GM12878 (cell line): Measurements from ENCODE around the gene ZNF416. TPM values are rescaled to one million over a fixed set of nuclear protein-coding genes. Genes with fewer than 3 reads are reported as not detected.

Experiments used
- ATAC-seq: fragments of 200-7000 bp; cut with Tn5 transposase; 3 replicates; pipeline ENCODE4 v1.9.1; 2020; ENCODE audit warnings: mild to moderate bottlenecking, moderate library complexity
- BruUV-seq: library from RNA; stranded (reverse); fragments of 400-500 nt; replicated peaks from 2 replicates; lab custom pipeline; 2021; lab: Mats Ljungman, UMichigan
- CTCF ChIA-PET: fragments of 300-600 bp; sonication (Branson Sonifier 250); formaldehyde crosslinking; extraction: SDS; loops from one replicate; lab custom pipeline; 2021; ENCODE audit warnings: inconsistent platforms; lab: Yijun Ruan, JAX
- POLR2A ChIA-PET: fragments of 350-600 bp; formaldehyde crosslinking; extraction: SDS; loops from one replicate; lab custom pipeline; 2021; ENCODE audit warnings: inconsistent platforms; lab: Charles Lee
- RAD21 ChIA-PET: fragments of 300-600 bp; sonication (Branson Sonifier 250); formaldehyde crosslinking; loops from one replicate; lab custom pipeline; 2023; ENCODE audit warnings: antibody characterized with exemption; ENCODE audit not compliant: unreplicated experiment; lab: Charles Lee
- SMC1A ChIA-PET: fragments of 300-600 bp; sonication (Branson Sonifier 250); formaldehyde crosslinking; loops from one replicate; lab custom pipeline; 2023; ENCODE audit not compliant: unreplicated experiment, uncharacterized antibody; lab: Charles Lee
- DNase-seq: peaks from one replicate; pipeline ENCODE4 v3.0.0-alpha.2; 2011; ENCODE audit warnings: low read depth, low spot score
- FAIRE-seq: peaks from 3 replicates; lab custom pipeline; 2011; peaks lifted over from hg19 to GRCh38; lab: Jason Lieb, UNC
- H2AFZ ChIP-seq: 2 replicates; pipeline ENCODE4 v1.6.0; 2011; ENCODE audit warnings: low read depth, low read length, control low read depth; ENCODE audit not compliant: control insufficient read depth
- H3K27ac ChIP-seq: 2 replicates; pipeline ENCODE4 v1.5.1; 2011; ENCODE audit warnings: control low read depth; ENCODE audit not compliant: control insufficient read depth, insufficient read depth
- H3K27me3 ChIP-seq, 2 experiments: replicated peaks in 1 of 2; 2 replicates each; pipeline versions ENCODE4 v1.6.0 to v1.6.1; 2011; ENCODE audit warnings: low read length in 1 of 2; ENCODE audit not compliant: control insufficient read depth in 2 of 2, insufficient read depth in 2 of 2
- H3K36me3 ChIP-seq, 2 experiments: 2 replicates each; pipeline ENCODE4 v1.5.1; 2011; ENCODE audit warnings: low read length in 1 of 2; ENCODE audit not compliant: control insufficient read depth in 2 of 2, insufficient read depth in 2 of 2
- H3K4me1 ChIP-seq: 2 replicates; pipeline ENCODE4 v1.6.1; 2011; ENCODE audit warnings: mild to moderate bottlenecking, low read length, moderate library complexity, mixed read lengths; ENCODE audit not compliant: control insufficient read depth, insufficient read depth
- H3K4me2 ChIP-seq: 2 replicates; pipeline ENCODE4 v1.6.0; 2011; ENCODE audit warnings: control low read depth; ENCODE audit not compliant: control insufficient read depth, insufficient read depth
- H3K4me3 ChIP-seq: fragments of 200-600 bp; sonication (generic); 2 replicates; pipeline ENCODE4 v1.5.1; 2016
- H3K79me2 ChIP-seq: 2 replicates; pipeline ENCODE4 v1.6.0; 2011; ENCODE audit warnings: low read length; ENCODE audit not compliant: control insufficient read depth, insufficient read depth
- H3K9ac ChIP-seq: 2 replicates; pipeline ENCODE4 v1.8.0; 2011; ENCODE audit warnings: low read length, control low read depth, mixed read lengths; ENCODE audit not compliant: control insufficient read depth, insufficient read depth
- H3K9me3 ChIP-seq: replicated peaks from 3 replicates; pipeline ENCODE4 v1.5.1; 2011; ENCODE audit warnings: mild to moderate bottlenecking, low read length; ENCODE audit not compliant: control insufficient read depth, insufficient read depth
- H4K20me1 ChIP-seq: 2 replicates; pipeline ENCODE4 v1.6.0; 2011; ENCODE audit not compliant: control insufficient read depth, insufficient read depth
- CHD1 ChIP-seq: IDR thresholded peaks from 2 replicates; pipeline ENCODE4 v1.6.1; 2012; ENCODE audit warnings: low read depth, low read length, improper control_type of control experiment
- EED ChIP-seq: sonication (generic); IDR thresholded peaks from 2 replicates; pipeline ENCODE4 v1.6.1; 2016; ENCODE audit warnings: antibody characterized with exemption, low read depth
- FOXK2 ChIP-seq: fragments of 450-650 bp; IDR thresholded peaks from 2 replicates; pipeline ENCODE4 v1.6.1; 2017; ENCODE audit warnings: mild to moderate bottlenecking, moderate library complexity
- KLF5 ChIP-seq: fragments of 450-650 bp; IDR thresholded peaks from 2 replicates; pipeline ENCODE4 v1.6.1; 2014; ENCODE audit warnings: mild to moderate bottlenecking; ENCODE audit not compliant: partially characterized antibody
- PML ChIP-seq: IDR thresholded peaks from 2 replicates; pipeline ENCODE4 v1.6.1; 2012; ENCODE audit warnings: low read length, inconsistent platforms
- POLR2AphosphoS2 ChIP-seq: IDR thresholded peaks from 2 replicates; pipeline ENCODE4 v1.6.1; 2011; ENCODE audit warnings: low read depth, mild to moderate bottlenecking, low read length, improper control_type of control experiment, moderate library complexity
- RAD21 ChIP-seq: IDR thresholded peaks from 2 replicates; pipeline ENCODE4 v1.6.1; 2011; ENCODE audit warnings: mild to moderate bottlenecking, low read depth, low read length, moderate library complexity; ENCODE audit not compliant: insufficient read depth
- RUNX3 ChIP-seq: IDR thresholded peaks from 2 replicates; pipeline ENCODE4 v1.6.1; 2012; ENCODE audit warnings: low read length, inconsistent platforms
- STAT1 ChIP-seq: fragments of 450-650 bp; conservative IDR thresholded peaks from 2 replicates; pipeline ENCODE4 v1.6.1; 2014; ENCODE audit warnings: antibody characterized with exemption, mild to moderate bottlenecking
- in situ Hi-C: fragments of 300-500 bp; cut with MboI; formaldehyde crosslinking; loops from 9 replicates; pipeline ENCODE4 v1.14.3; 2018; ENCODE audit warnings: mixed read lengths
- intact Hi-C: fragments of 100-400 bp; cut with micrococcal nuclease; formaldehyde crosslinking; loops from one replicate; pipeline ENCODE4 v1.14.2; 2022; ENCODE audit not compliant: unreplicated experiment
- polyA plus RNA-seq, 11 experiments: library from polyadenylated mRNA; depleted of rRNA in 4 of 11; unstranded in 6 of 11; stranded (reverse) in 5 of 11; fragments of >200 nt; fragmentation: Nextera tagmentation in 4 of 11; fragmentation: Illumina TruSeq in 1 of 11; extraction: Ambion mirVana in 4 of 11; extraction: Trizol in 1 of 11; gene quantifications; 1 replicate in 1 of 11; 2 replicates in 10 of 11; pipeline versions ENCODE4 v1.2.1 to v1.2.3, GENCODE V29; 2011 to 2016; ENCODE audit warnings: inconsistent platforms in 2 of 11, missing spikeins in 2 of 11, low read depth in 1 of 11
- total RNA-seq, 4 experiments: library from RNA; depleted of rRNA in 3 of 4; stranded (reverse); fragments of >200 nt in 3 of 4; fragmentation: Illumina TruSeq in 1 of 4; extraction: Trizol in 1 of 4; gene quantifications; 2 replicates each; pipeline versions ENCODE4 v1.2.1 to v1.2.3, GENCODE V29; 2013 to 2021
- TF ChIP-seq, protein P1 (sequence below): IDR thresholded peaks from 2 replicates; pipeline ENCODE4 v1.6.1; 2011; ENCODE audit warnings: borderline replicate concordance, low read depth, mild to moderate bottlenecking, moderate library complexity, mixed read lengths, low read length; ENCODE audit not compliant: insufficient read depth; ENCODE audit errors: extremely low read length
- TF ChIP-seq, protein P2 (sequence below): fragments of 450-650 bp; IDR thresholded peaks from 2 replicates; pipeline ENCODE4 v1.6.1; 2016; ENCODE audit warnings: mild to moderate bottlenecking

ZNF416 gene
- total and polyA plus RNA-seq, 10 of the 15 experiments (the other 5 are each of a cell fraction or from before 2014, with no cell fraction given), result 1.2 to 5.4 (median 4.7) TPM

DNA sequence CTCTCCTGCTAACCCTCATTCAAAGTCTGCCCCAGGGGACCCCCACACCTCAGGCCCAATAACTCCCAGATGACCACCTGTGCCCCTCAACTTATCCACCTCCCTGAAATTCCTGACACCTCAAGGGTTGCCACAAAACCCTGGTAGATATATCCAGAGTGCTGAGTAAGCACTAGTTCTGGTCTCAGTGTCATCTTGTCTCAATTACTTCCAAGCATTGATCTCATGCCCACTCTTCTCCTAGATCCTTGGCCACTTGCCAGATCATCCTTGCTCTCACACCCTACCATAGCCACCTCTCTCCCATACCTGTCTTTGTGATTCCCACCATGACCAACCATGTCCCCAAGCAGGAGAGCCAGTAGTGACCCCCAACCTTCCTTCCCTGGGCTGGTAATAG, 2.0 kb downstream of the ZNF416 start:
- Histone ChIP-seq H3K4me2 (no peak overlapping the region), H4K20me1 (no peaks in the 10 kb centered on the region), H3K27me3 (no peaks in the 10 kb centered on the region), H3K9me3 (peaks cover 56% of the 10 kb centered on the region), H2AFZ (no peak overlapping the region), H3K9ac (no peak overlapping the region), H3K4me3 (no peak overlapping the region), H3K27ac (no peak overlapping the region), H3K36me3 (peaks cover 2 to 24% of the 10 kb centered on the region in 2 experiments), H3K4me1 (peaks cover 3% of the 10 kb centered on the region; the same call in 1 of the 2 replicates), H3K79me2 (peaks cover 6% of the 10 kb centered on the region)
- SMC1A ChIA-PET, result no interaction called here
- BruUV-seq, result no TSS peak
- DNase-seq (no peak), ATAC-seq (no peak), FAIRE-seq (no peak)
- no peak for TF ChIP-seq POLR2AphosphoS2
- no peak for TF ChIP-seq STAT1
- TF ChIP-seq KLF5, result no peak
- TF ChIP-seq, protein P1, sequence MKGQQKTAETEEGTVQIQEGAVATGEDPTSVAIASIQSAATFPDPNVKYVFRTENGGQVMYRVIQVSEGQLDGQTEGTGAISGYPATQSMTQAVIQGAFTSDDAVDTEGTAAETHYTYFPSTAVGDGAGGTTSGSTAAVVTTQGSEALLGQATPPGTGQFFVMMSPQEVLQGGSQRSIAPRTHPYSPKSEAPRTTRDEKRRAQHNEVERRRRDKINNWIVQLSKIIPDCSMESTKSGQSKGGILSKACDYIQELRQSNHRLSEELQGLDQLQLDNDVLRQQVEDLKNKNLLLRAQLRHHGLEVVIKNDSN, result no peak
- no peak for TF ChIP-seq RAD21
- no peak for TF ChIP-seq FOXK2
- TF ChIP-seq, protein P2, sequence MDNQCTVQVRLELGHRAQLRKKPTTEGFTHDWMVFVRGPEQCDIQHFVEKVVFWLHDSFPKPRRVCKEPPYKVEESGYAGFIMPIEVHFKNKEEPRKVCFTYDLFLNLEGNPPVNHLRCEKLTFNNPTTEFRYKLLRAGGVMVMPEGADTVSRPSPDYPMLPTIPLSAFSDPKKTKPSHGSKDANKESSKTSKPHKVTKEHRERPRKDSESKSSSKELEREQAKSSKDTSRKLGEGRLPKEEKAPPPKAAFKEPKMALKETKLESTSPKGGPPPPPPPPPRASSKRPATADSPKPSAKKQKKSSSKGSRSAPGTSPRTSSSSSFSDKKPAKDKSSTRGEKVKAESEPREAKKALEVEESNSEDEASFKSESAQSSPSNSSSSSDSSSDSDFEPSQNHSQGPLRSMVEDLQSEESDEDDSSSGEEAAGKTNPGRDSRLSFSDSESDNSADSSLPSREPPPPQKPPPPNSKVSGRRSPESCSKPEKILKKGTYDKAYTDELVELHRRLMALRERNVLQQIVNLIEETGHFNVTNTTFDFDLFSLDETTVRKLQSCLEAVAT, result no peak
- no peak for TF ChIP-seq PML
- TF ChIP-seq RUNX3, result no peak
- no peak for TF ChIP-seq CHD1
- TF ChIP-seq EED, result no peak
- intact Hi-C loops (no loop called here), in situ Hi-C loops (no loop called here)
- RAD21 ChIA-PET, result no interaction called here
- CTCF ChIA-PET, result no interaction called here
- POLR2A ChIA-PET, result interaction anchor here (0.6 kb wide), 1 partner anchor 173 kb away, joined by 4 read pairs; no protein-coding TSS in a partner anchor
